ENCODE data around the gene TNS2. TPM values are rescaled to one million over a fixed set of nuclear protein-coding genes. Genes with fewer than 3 reads are reported as not detected.

The TNS2 gene
- total and polyA plus RNA-seq, 9 of the 15 experiments (the other 6 are each of a cell fraction or from before 2014, with no cell fraction given): 0.28 to 3.1 (median 1.2) TPM; not detected in 1

DNA sequence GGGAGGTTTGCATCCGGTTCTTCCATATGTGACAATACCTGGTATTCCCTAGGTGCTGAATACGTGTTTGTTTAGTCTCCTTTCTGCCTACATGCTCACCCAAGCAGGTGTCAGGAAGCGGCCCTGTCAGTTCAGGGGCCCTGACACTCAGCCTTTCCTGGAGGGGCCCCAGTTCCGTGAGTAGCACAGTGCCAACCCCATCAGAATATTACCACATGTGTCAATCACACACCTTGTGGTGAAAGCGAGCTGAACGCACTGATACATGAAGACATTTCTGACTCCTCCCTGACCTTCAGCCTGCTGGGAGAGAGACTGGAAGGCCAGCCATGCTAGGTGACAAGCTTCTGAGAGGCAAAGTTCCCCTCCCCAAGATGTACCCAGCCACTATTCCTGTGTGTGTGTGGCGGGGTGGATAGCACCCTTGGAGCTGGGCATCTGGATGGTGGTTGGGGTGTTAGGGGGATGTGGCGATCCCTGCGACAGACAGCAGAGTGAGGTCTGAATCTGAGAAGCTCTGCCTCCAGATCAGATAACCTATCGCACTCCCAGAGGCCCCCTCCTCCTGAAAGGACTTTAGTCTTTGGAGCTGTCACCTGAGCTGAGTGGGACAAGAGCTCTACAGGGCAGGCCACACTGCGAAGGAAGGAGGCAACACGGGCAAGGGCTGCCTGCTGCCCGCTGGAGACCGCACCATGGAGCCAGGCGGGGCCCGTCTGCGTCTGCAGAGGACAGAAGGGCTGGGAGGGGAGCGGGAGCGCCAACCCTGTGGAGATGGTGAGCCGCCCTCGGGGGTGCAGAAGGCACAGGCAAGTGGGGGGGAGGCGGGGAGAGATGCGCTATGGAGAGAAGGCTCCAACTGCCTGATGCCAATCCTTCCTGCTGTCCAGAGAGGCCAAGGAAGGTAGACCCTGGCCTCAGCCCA is 53.3 kb downstream of the TNS2 start, which contains the start of gene SOAT2:
Gene SOAT2 (plus strand): TSS at position 604 of the 925 bp plus-strand sequence. CDS start 92 bp downstream, at position 696.
- peak within 1 kb of the TSS; percentile 41 for H2AFZ ChIP-seq (ENCODE audit: low read depth, low read length)
- H3K79me2 ChIP-seq (ENCODE audit: control insufficient read depth, insufficient read depth, low read length): no peaks in the 10 kb centered on the region
- no peaks in the 10 kb centered on the region for H3K36me3 ChIP-seq (ENCODE audit: control insufficient read depth, insufficient read depth, low read length)
- H3K27me3 ChIP-seq (ENCODE audit: control insufficient read depth in 2 of 2, insufficient read depth in 2 of 2, low read length in 2 of 2): no peaks in the 10 kb centered on the region; a peak in 1 of 5 replicates
- no peaks in the 10 kb centered on the region for H4K20me1 ChIP-seq (replicated peaks; ENCODE audit: control insufficient read depth, insufficient read depth, low read length)
- in situ Hi-C loops (cut with MboI): loop anchor here (5.0 kb wide), 1 partner anchor 36 kb away; no protein-coding TSS in a partner anchor
- no peaks in the 10 kb centered on the region for H3K9me3 ChIP-seq (replicated peaks; ENCODE audit: control insufficient read depth, insufficient read depth, low read depth, low read length)
- no peak within 1 kb of the TSS for H3K27ac ChIP-seq (ENCODE audit: extremely low read depth, low read depth, low read length)
- ATAC-seq (no peak), DNase-seq (ENCODE audit: extremely low read depth in 1 of 4, low spot score in 3 of 4) (peak in 3 of 4 experiments; percentile 5 to 16 (median 8)), FAIRE-seq (no peak)
- H3K9ac ChIP-seq (ENCODE audit: insufficient read depth in 1 of 2, low read depth in 2 of 2, low read length in 2 of 2): peak within 1 kb of the TSS in 1 of 2 experiments; percentile 79; a peak in 2 of 4 replicates
- WGBS (ENCODE audit: insufficient coverage, low coverage, missing lambda C conversion rate): 62% methylated on average over 14 of the region's 23 CpGs
- no TSS peak for BruUV-seq (replicated peaks)
- H3K4me3 ChIP-seq: no peak within 1 kb of the TSS
- H3K4me1 ChIP-seq (replicated peaks in 1 of 2; ENCODE audit: control insufficient read depth in 2 of 2, insufficient read depth in 2 of 2, low read length in 2 of 2): peaks cover 30 to 35% of the 10 kb centered on the region in 2 experiments
- no peak within 1 kb of the TSS for H3K4me2 ChIP-seq (ENCODE audit: insufficient read depth, low read length)
- intact Hi-C loops (cut with micrococcal nuclease): no loop called here
- POLR2A ChIA-PET: interaction anchor here (0.9 to 2.0 kb wide), 7 partner anchors 9 to 37 kb away, joined by 3 to 9 read pairs (median 3); no protein-coding TSS in a partner anchor
- peaks cover 6% of the 10 kb centered on the region for H3K9me1 ChIP-seq (ENCODE audit: control insufficient read depth, insufficient read depth, low read length)
- CTCF ChIA-PET (ENCODE audit: low intra/inter-chr PET ratio): no interaction called here
- 0 out of 2 replicates have a peak, but pooled peaks have one; percentile 29 for TF ChIP-seq GABPB1 (CRISPR knock-in tag; IDR thresholded peaks at IDR 0.05)
- no peak for TF ChIP-seq TEAD4 (IDR thresholded peaks at IDR 0.05; ENCODE audit: low read length)
- no peak for TF ChIP-seq TEAD4 (CRISPR knock-in tag; IDR thresholded peaks at IDR 0.05; ENCODE audit: borderline replicate concordance)
- no peak for TF ChIP-seq ZNF174 (CRISPR knock-in tag; IDR thresholded peaks at IDR 0.05)
- TF ChIP-seq MLX (CRISPR knock-in tag; conservative IDR thresholded peaks at IDR 0.05): no peak
- TF ChIP-seq ZNF124 (CRISPR knock-in tag; IDR thresholded peaks at IDR 0.05): no peak
- TF ChIP-seq PTRF (tag; IDR thresholded peaks at IDR 0.05): no peak
- TF ChIP-seq, protein P1, sequence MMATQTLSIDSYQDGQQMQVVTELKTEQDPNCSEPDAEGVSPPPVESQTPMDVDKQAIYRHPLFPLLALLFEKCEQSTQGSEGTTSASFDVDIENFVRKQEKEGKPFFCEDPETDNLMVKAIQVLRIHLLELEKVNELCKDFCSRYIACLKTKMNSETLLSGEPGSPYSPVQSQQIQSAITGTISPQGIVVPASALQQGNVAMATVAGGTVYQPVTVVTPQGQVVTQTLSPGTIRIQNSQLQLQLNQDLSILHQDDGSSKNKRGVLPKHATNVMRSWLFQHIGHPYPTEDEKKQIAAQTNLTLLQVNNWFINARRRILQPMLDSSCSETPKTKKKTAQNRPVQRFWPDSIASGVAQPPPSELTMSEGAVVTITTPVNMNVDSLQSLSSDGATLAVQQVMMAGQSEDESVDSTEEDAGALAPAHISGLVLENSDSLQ (IDR thresholded peaks at IDR 0.05): peak; percentile 67; the same call in 1 of the 2 replicates
- no peak for TF ChIP-seq ZSCAN32 (CRISPR knock-in tag; IDR thresholded peaks at IDR 0.05)
- TF ChIP-seq, protein P2, sequence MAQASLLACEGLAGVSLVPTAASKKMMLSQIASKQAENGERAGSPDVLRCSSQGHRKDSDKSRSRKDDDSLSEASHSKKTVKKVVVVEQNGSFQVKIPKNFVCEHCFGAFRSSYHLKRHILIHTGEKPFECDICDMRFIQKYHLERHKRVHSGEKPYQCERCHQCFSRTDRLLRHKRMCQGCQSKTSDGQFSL (CRISPR knock-in tag; IDR thresholded peaks at IDR 0.05): peak; percentile 67; the same call in 1 of the 2 replicates
- TF ChIP-seq, protein P2 (tag; IDR thresholded peaks at IDR 0.05): no peak
- TF ChIP-seq ETV1 (tag; conservative IDR thresholded peaks at IDR 0.05; ENCODE audit: low read depth): no peak
- no peak for TF ChIP-seq TCF7L2 (IDR thresholded peaks at IDR 0.05; ENCODE audit: low read depth, low read length)
- no peak for TF ChIP-seq PHF21A (IDR thresholded peaks at IDR 0.05; ENCODE audit: borderline replicate concordance, low read depth)
- no peak for TF ChIP-seq SP1 (CRISPR knock-in tag; IDR thresholded peaks at IDR 0.05)
- peak; percentile 78 for TF ChIP-seq ZBTB33 (CRISPR knock-in tag; IDR thresholded peaks at IDR 0.05)
